ENCODE results near the gene ENTREP3.
"Not testable (repeated sequence)": the region's sequence is repeated elsewhere in the genome, so short reads cannot be mapped to it uniquely, and the experiment has no call there.

The ENTREP3 gene

DNA sequence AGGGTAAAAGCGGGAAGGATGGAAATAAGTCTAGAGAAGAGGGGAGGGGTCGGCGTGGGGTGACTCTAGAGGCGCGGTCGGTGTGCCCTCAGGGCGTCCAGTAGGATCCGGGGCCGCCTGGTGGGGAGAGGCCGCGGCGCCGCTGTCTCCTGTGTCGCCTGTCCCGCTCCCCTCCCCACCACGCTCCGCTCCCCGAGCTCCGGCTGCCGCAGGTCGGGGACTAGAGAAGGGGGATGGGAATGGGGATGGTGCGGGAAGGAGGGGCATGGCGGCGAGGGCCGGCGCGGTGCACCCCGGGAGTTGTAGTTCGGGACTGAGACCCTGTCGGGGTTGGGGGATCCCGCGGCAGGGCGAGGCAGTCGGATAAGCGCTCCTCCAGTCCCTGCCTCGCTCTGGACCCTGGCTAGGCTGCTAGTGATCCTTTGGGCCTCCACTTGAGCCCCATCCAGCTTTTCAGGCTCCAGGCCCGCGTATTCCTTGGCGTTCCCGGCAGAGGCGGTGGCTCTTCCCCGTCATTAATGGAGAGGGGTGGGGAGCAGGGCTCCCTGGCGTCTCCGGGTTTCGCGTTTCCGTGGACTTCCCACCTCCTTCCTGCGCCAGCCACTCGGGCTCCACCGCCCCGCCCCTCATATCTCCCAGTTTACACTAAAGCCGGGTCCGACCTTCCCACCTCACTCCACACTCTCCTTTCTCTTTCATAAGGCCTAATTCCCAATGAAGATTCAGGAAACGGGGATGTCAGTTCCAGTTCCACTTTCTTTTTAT is at the start of gene ENTREP3:
ENTREP3 (minus strand) TSS at position 241 of the 765 bp plus-strand sequence. CDS start 606 bp downstream, outside the sequence.
- peak; percentile 54 for DNase-seq (ENCODE audit: low read depth)

GRCh38 chr1:155304558-155305063 is 49.3 kb upstream of the ENTREP3 start:
- DNase-seq (ENCODE audit: low read depth) = no peak

- DNase-seq (ENCODE audit: low read depth) = no peak
Measured at GRCh38 chr1:155301342-155301841, 46.1 kb upstream of the ENTREP3 start, which contains the start of gene PKLR. Gene PKLR, minus strand, starts transcription at chr1:155301438. Its CDS starts 43 bp downstream, at chr1:155301395.

GRCh38 chr1:155300553-155301329 is 45.5 kb upstream of the ENTREP3 start:
- no peak for DNase-seq (ENCODE audit: low read depth)

DNA sequence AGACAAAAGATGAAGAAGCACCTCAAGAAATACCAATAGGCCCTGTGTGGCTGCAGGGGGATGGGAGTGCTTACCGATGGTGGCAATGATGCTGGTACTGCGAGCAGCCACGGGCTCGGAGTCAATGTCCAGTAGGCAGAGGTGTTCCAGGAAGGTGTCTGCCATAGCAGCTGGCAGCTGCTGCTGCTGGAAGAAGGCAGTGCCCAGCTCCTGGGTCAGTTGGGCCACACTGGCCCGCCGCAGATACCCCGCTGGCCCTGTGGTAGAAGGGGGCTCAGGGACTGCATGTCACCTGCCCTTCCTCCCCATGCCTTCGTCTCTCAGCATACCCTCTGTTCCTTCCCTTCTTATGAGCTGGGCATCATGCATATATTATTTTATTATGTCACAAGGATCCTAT is 44.7 kb upstream of the ENTREP3 start:
- DNase-seq (ENCODE audit: low read depth) = no peak

- no peak for DNase-seq (ENCODE audit: low read depth)
Measured at GRCh38 chr1:155297384-155297783, 42.1 kb upstream of the ENTREP3 start.

DNA sequence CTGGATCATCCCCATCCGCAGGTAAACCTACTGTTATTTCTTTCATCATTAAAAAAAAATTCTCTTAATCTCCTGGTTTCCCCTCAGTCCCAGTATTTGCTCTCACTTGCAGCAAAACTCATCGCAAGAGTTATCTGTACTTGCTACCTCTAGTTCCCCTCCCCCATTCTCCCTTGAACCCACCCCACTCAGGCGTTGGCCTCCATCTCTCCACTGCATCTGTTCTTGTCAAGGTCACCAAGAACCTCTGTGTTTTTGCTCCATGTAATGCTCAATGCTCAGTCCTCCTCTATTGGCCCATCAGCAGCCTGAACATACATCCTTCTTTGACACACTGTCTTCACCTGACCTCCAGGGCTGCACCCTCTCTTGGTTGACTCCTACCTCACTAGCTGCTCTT is 41.4 kb upstream of the ENTREP3 start:
- no peak for DNase-seq (ENCODE audit: low read depth)

GRCh38 chr1:155295942-155296267 is 40.6 kb upstream of the ENTREP3 start:
- DNase-seq (ENCODE audit: low read depth) = no peak

GRCh38 chr1:155295183-155295941 is 40.1 kb upstream of the ENTREP3 start:
- DNase-seq (ENCODE audit: low read depth) = no peak

DNA sequence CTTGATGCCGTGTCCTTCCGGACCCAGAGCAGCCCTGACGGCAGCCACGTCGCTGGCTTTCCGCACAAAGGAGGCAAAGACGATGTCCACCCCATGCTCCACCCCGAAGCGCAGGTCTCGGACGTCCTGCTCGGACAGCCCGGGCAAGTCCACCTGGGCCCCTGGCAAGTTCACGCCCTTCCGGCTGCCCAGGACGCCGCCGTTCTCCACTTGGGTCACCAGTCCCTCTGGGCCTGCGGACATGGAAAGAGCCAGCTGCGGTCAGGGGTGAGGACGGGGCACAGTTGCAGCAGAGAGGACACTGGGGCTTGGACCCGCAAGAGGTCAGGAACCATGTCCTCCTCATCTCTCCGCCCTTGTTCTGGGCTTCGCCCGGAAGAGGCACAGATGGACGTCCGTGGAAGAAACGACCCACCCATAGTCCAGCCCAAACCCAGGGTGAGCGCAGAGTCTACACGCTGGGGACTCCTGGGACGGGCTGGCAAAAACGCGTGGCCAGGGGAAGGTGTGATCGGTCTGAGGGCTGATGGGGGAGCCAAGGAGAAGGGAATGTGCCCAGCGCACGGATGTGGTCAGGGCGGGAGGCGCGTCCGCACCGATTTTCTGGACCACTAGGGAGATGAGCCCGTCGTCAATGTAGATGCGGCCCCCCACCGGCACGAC is 39.4 kb upstream of the ENTREP3 start:
- DNase-seq (ENCODE audit: low read depth) = no peak

- DNase-seq (ENCODE audit: low read depth) = no peak
Measured at GRCh38 chr1:155293086-155293749, 37.9 kb upstream of the ENTREP3 start.

GRCh38 chr1:155291006-155291405 is 35.7 kb upstream of the ENTREP3 start:
- not testable (repeated sequence) for DNase-seq (ENCODE audit: low read depth)

- no peak for DNase-seq (ENCODE audit: low read depth)
Measured at GRCh38 chr1:155287987-155288543, 32.8 kb upstream of the ENTREP3 start.

GRCh38 chr1:155286544-155286943 is 31.3 kb upstream of the ENTREP3 start:
- no peak for DNase-seq (ENCODE audit: low read depth)

- DNase-seq (ENCODE audit: low read depth) = no peak
Measured at GRCh38 chr1:155285631-155286044, 30.4 kb upstream of the ENTREP3 start.

- no peak for DNase-seq (ENCODE audit: low read depth)
Measured at GRCh38 chr1:155285063-155285462, 29.8 kb upstream of the ENTREP3 start.

DNA sequence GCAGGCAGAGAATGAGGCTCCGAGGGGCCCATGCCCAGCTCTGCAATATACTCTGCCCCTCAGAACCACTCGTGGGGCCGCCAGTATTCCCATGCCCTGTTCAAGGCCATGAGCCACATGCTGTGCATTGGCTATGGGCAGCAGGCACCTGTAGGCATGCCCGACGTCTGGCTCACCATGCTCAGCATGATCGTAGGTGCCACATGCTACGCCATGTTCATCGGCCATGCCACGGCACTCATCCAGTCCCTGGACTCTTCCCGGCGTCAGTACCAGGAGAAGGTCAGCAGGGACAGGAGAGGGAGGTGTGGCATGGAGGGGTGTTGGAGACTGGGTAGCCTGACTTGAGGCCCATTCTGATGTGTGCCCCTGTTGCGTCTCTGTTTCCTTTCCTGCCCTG is 29.2 kb upstream of the ENTREP3 start:
- DNase-seq (ENCODE audit: low read depth) = no peak

DNA sequence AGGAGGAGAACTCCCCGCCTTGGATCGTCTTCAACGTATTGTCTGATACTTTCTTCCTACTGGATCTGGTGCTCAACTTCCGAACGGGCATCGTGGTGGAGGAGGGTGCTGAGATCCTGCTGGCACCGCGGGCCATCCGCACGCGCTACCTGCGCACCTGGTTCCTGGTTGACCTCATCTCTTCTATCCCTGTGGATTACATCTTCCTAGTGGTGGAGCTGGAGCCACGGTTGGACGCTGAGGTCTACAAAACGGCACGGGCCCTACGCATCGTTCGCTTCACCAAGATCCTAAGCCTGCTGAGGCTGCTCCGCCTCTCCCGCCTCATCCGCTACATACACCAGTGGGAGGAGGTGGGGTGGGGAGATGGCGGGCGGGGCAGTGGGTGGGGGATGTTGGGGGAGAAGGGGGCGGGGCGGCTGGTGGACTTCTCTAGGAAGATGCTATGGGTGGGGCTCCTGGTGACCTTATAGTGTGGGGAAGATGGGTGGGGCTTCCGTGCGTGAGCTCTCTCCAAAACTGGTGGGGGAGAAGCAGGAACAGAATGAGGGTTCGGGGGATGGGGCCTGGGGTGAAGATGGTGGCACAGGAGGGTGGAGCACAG is 27.3 kb upstream of the ENTREP3 start:
- DNase-seq (ENCODE audit: low read depth) = no peak

DNA sequence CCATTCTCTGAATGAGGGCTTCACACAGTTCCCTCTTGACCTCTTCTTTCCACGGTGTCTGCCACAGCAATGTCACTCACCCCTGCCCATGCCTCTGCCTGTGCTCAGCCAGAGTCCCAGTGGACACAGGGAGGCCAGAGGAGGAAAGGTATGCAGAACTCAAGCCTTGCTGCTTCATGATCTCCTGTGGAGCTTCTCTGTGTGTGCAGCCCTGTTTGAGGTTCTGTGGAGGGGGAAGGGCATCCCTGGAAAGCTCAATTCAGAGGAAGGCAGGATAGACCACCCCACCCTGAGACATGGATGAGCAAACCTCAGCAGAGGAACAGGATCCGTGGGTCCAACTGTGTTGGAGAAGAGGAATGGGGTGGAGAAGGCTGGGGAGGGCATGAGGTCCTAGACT is 24.0 kb upstream of the ENTREP3 start:
- DNase-seq (ENCODE audit: low read depth) = no peak

GRCh38 chr1:155278689-155279160 is 23.4 kb upstream of the ENTREP3 start:
- no peak for DNase-seq (ENCODE audit: low read depth)
